Measurements from ENCODE around the gene WDR37.
"Not testable (repeated sequence)": the region's sequence is repeated elsewhere in the genome, so short reads cannot be mapped to it uniquely, and the experiment has no call there.

Gene WDR37

DNA sequence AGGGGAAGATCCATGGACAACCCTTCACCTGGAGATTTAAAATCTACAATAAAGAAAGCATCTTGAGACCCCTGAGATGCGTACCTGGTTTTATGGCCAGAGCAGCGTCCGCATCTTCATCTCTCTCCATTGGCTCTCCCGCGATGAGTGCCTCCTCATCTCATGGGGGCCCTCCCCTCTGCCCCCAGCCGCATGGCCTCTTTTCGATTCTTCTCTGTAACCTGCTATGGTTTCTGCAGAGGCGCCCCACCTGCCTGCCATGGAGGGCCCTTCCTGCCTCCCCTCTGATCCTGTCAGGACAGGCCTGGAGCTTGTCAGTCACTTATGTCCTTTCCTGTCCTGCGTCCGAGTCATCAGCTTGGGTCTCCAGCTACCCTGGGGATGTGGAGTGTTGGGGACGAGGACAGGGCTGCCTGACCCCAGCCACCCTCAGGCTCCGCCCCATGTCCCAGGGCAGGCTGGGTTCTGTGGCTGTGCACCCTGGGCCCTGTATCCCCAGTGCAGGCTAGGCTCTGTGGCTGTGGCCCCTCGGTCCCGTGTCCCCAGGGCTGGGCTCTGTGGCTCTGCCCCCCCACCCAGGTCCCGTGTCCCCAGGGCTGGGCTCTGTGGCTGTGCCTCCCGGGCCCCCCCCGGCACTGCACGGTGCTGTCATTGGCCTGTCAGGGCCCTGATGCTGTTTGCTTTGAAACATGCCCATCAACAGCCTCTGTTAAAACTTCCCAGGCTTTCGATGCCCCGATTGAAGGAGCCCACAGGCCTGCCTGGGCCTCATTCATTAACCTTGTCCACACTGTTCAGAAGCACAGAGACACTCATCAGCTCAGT, 99.8 kb downstream of the WDR37 start:
- DNase-seq: peak; percentile 4

GRCh38 chr10:1156616-1156886, 100.4 kb downstream of the WDR37 start:
- peak; percentile 5 for DNase-seq

- peak; percentile 7 for DNase-seq
Measured at GRCh38 chr10:1156921-1157614, 100.9 kb downstream of the WDR37 start.

GRCh38 chr10:1157615-1157933, 101.4 kb downstream of the WDR37 start:
- DNase-seq: no peak

GRCh38 chr10:1158066-1158465, 101.9 kb downstream of the WDR37 start:
- DNase-seq: no peak

DNA sequence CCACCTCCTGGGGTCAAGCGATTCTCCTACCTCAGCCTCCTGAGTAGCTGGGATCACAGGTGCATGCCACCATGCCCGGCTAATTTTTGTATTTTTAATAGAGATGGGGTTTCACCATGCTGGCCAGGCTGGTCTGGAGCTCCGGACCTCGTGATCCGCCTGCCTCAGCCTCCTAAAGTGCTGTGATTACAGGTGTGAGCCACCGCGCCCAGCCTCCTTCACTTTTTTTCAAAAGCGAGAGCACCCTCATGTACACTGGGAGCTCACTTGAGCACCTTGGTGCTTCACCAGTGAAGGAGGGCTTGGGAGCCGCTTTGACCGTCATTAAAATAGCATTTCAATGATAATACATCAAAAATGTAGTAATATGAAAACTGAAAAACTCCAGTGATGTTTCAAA, 102.4 kb downstream of the WDR37 start:
- not testable (repeated sequence) for DNase-seq

GRCh38 chr10:1159131-1160061, 103.2 kb downstream of the WDR37 start:
- DNase-seq: peak; percentile 6

DNA sequence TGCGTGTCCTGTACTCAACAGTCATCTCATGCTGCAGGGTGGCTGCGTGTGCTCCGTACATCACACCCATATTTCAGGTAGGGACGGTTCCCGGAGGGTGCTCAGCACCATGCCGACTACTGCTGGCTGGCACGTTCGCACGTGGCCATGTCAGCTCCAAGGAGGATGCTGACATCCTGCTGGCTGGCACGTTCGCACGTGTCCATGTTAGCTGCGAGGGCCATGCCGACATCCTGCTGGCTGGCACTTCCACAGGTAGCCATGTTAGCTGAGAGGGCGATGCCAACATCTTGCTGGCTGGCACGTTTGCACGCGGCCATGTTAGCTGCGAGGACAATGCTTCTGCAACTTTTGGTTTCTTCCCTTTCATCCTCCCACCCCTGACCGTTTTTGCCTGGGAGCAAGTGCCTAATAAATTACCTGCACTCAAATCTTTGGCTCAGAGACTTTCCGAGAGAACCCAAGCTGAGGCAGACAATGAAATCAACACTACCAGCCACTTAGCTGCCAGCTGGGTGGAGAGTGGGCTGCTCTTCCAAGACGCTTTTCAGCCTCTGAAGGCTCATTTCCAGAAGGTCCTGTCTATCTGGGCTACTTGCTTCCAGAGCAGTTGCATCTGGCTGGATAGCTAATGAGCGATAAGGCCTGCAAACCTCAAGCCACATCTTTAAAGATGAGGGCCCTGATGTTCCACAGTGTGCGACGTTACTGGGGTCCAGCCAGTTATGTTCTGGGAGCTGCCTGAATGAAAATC, 104.6 kb downstream of the WDR37 start:
- peak; percentile 10 for DNase-seq

DNA sequence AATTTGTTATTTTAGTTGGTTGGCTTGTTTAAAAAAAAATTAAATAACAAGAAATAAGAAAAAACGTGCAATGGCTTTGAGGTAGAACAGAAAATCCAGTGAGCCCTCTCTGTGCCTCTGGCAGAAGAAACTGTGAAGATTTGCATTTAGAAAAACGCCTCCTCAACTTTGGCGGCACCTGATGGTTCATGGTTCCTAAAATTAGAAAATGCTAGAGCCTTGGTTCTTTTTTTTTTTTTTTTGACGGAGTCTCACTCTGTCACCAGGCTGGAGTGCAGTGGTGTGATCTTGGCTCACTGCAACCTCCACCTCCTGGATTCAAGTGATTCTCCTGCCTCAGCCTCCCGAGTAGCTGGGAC, 105.1 kb downstream of the WDR37 start:
- DNase-seq: not testable (repeated sequence)

- no peak for DNase-seq
Measured at GRCh38 chr10:1162481-1163203, 106.5 kb downstream of the WDR37 start.

DNA sequence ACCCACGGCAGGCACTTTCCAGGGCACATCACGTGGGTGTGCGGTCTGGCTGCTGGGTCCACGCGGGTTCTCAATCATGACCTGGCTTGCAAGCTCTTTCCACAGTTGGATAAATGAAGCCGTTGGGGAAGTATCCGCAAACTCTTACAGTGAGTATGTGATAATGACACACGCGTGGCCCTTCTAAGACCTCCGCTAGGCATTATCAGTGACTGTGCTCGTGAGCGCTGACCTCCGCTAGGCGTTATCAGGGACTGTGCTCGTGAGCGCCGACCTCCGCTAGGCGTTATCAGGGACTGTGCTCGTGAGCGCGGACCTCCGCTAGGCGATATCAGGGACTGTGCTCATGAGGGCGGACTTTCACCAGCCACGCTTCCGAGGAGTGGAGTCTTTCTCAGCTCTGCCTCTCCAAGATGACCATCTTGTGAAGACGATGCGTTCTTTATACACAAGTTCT, 107.0 kb downstream of the WDR37 start:
- no peak for DNase-seq

DNA sequence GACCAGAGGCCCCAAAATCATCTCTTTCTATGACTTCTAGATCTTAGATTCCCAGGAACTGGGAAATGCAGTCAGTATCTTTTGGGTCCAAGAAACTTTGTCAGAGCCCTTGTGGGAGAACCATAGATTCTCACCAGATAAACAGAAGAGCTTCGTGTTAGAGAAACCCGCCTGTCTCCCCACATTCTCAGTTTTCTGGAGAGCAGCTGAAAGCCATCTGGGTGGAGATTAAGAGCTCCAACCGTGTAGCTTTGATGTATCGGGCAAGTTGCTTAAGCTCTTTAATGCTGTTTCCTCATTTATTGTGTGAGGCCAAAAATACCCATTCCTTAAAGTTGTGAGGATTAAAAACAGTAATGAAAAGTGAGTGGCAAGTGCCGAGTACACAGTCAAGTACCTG, 107.6 kb downstream of the WDR37 start:
- DNase-seq: no peak

GRCh38 chr10:1166101-1166827, 110.1 kb downstream of the WDR37 start:
- no peak for DNase-seq

GRCh38 chr10:1166828-1167275, 110.7 kb downstream of the WDR37 start:
- DNase-seq: no peak

GRCh38 chr10:1168763-1169162, 112.6 kb downstream of the WDR37 start:
- no peak for DNase-seq

DNA sequence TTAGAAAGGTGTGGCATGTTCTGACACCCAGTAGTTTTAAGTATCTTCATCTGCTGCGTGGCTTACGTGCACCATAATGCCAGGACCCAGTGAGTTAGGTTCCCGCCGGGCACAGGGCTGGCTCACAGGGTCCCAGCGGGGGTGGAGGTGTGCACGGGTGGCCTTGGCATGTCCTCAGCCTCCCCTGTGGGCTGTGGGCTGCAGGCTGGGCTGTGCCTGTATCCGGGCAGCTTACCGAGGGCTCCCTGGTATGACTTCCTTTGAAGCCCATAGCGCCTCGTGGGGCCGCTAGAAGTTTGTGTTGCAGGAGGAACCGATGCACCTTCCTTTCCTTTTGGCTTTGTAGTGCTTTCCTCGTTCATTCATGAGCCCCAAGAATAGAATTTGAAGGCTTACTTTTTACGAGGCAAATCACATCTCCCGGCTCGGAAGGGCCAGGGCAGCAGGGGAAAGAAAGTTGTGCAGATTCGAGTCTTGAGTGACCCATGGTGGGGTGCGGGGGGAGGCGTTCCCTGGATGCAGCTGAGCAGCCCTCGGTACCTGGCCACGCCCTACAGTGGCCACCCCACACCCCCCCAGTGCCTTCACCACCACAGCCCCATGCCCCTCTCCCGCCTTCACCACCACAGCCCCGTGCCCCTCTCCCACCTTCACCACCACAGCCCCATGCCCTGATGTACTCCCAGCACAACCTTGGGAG, 113.2 kb downstream of the WDR37 start:
- no peak for DNase-seq

DNA sequence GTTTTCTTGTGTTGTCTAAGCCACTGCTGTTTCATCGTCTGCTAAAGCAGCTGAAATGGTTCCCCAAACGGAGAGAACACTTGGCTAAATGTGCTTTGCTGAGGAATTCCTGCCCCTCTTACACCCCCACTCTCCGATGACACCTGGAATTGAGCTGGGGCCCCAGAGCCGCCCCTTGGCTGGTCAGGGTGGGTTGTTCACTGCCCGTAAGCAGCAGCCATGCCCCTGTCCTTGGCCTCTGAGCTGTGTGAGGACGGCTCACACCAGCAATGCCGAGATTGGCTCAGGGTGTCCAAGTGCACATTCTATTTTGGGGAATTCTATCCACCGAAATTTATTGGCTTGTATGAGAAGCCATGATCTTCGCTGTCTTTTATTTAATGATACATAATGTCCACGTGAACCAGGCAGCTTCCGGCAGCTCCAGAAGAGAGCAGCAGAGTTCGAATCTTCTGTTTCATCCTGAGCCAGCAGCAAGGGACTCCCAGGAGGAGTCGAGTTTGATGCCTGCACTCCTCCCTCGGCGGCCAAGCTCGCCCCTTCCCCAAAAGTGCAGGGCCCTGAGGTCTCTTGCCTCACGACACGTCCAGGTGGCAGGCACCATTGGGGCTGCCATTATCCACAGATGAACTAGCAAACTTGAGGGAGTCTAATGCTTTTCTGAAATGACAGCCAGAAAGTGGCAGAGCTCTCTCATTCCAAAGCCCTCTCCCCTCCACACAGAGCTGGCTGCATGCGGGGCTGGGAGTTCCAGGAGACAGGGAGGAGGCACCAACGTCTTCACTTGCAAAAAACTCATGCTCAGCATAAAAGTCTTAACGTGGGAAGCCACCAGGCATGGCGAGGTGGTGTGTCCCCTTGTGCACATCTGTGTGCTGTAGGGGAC, 114.0 kb downstream of the WDR37 start:
- DNase-seq: no peak

DNA sequence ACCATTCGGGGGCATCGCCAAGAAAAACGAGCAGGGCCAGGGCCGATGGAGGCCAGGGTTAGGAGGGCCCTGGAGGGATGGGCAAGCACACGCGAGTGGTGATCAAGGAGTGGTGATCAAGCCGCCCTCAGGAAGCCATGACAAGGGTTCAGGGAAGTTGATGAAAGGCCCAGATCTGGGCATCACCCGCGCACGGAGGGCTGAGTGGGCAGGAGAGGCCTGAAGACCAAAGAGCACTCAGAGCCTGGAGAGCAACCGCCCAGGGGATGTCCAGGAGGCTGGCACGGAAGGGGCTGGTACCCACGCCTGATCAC, 114.6 kb downstream of the WDR37 start:
- no peak for DNase-seq

GRCh38 chr10:1171182-1171581, 115.0 kb downstream of the WDR37 start:
- no peak for DNase-seq

DNA sequence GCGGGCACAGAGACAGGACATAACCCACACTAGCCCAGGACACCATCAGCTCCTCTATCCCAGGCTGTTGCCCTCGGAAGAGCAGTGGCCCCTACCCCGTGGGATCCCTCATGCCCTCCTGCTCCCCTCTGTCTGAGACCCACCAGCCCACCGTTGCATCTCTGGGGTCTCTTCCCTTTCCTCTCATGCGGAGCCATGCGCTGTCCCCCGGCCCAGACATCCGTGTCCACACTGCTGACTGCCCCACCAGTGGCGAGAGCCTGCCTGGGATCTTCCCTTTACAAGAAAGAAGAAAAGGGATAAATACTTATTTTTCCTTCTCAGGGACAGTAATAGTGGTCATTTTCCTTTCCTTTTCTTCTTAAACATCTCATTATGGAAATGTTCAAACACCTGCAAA, 115.4 kb downstream of the WDR37 start:
- no peak for DNase-seq

Data from stimulated activated CD8-positive, alpha-beta memory T cell treated with anti-CD3 and anti-CD28 coated beads, Interleukin-4, amount 100 ng/mL, for 48 hours (primary cell).